IMR-90 (cell line): ENCODE measurements around the gene PRKAG2. TPM values are rescaled to one million over a fixed set of nuclear protein-coding genes. Genes with fewer than 3 reads are reported as not detected.

Experiments used
- ATAC-seq: fragments of 200-7000 bp; cut with Tn5 transposase; 2 replicates; pipeline ENCODE4 v1.9.1; 2020; ENCODE audit warnings: low read depth, mild to moderate bottlenecking, moderate library complexity
- BruUV-seq: library from RNA; stranded (reverse); fragments of 400-500 nt; replicated peaks from 2 replicates; lab custom pipeline; 2021; lab: Mats Ljungman, UMichigan
- CTCF ChIA-PET: fragments of 300-600 bp; formaldehyde crosslinking; extraction: SDS; loops from one replicate; lab custom pipeline; 2021; ENCODE audit warnings: antibody characterized with exemption; lab: Yijun Ruan, JAX
- POLR2A ChIA-PET: fragments of 300-600 bp; sonication (Branson Sonifier 250); formaldehyde crosslinking; loops from one replicate; lab custom pipeline; 2022; ENCODE audit warnings: antibody characterized with exemption; ENCODE audit not compliant: unreplicated experiment; lab: Charles Lee
- DNase-seq: peaks from one replicate; pipeline ENCODE4 v3.0.0; 2013
- H2AFZ ChIP-seq: replicated peaks from 2 replicates; pipeline ENCODE3; 2013; ENCODE audit warnings: low read length, mild to moderate bottlenecking; ENCODE audit not compliant: poor library complexity
- H2AK5ac ChIP-seq: 2 replicates; pipeline ENCODE4 v1.6.1; 2013; ENCODE audit warnings: low read depth, low read length, inconsistent platforms
- H2AK9ac ChIP-seq: replicated peaks from 2 replicates; pipeline ENCODE3; 2013; ENCODE audit warnings: mild to moderate bottlenecking, low read depth, low read length, moderate library complexity; ENCODE audit not compliant: poor library complexity
- H2BK120ac ChIP-seq: 2 replicates; pipeline ENCODE4 v1.6.1; 2013; ENCODE audit warnings: low read depth, low read length, inconsistent platforms
- H2BK15ac ChIP-seq: 3 replicates; pipeline ENCODE4 v1.6.1; 2013; ENCODE audit warnings: low read depth, low read length, inconsistent platforms
- H2BK20ac ChIP-seq: 2 replicates; pipeline ENCODE4 v1.6.1; 2013; ENCODE audit warnings: low read depth, mild to moderate bottlenecking, inconsistent platforms, low read length, moderate library complexity
- H2BK5ac ChIP-seq: 2 replicates; pipeline ENCODE4 v1.6.1; 2013; ENCODE audit warnings: mild to moderate bottlenecking, low read depth, low read length, inconsistent platforms; ENCODE audit not compliant: poor library complexity, severe bottlenecking
- H3K14ac ChIP-seq: replicated peaks from 2 replicates; pipeline ENCODE4 v1.6.1; 2013; ENCODE audit warnings: low read depth, low read length, inconsistent platforms
- H3K18ac ChIP-seq: 2 replicates; pipeline ENCODE4 v1.6.1; 2013; ENCODE audit warnings: low read depth, low read length, control low read depth
- H3K23ac ChIP-seq: 2 replicates; pipeline ENCODE4 v1.6.1; 2013; ENCODE audit warnings: low read depth, low read length, inconsistent platforms
- H3K27ac ChIP-seq: 2 replicates; pipeline ENCODE4 v1.5.1; 2013; ENCODE audit warnings: mild to moderate bottlenecking, control low read depth, low read length; ENCODE audit not compliant: insufficient read depth
- H3K27me3 ChIP-seq: 2 replicates; pipeline ENCODE4 v1.6.1; 2013; ENCODE audit warnings: low read length; ENCODE audit not compliant: control insufficient read depth, insufficient read depth
- H3K36me3 ChIP-seq: 2 replicates; pipeline ENCODE4 v1.6.1; 2013; ENCODE audit warnings: low read length, mixed read lengths; ENCODE audit not compliant: control insufficient read depth, insufficient read depth
- H3K4ac ChIP-seq: 2 replicates; pipeline ENCODE4 v1.6.1; 2013; ENCODE audit warnings: low read depth, low read length, inconsistent platforms
- H3K4me1 ChIP-seq: 2 replicates; pipeline ENCODE4 v1.6.1; 2013; ENCODE audit warnings: low read length, mixed read lengths; ENCODE audit not compliant: control insufficient read depth, insufficient read depth
- H3K4me2 ChIP-seq: 2 replicates; pipeline ENCODE4 v1.6.1; 2013; ENCODE audit warnings: low read depth, mild to moderate bottlenecking, control low read depth, low read length, moderate library complexity
- H3K4me3 ChIP-seq: 2 replicates; pipeline ENCODE4 v1.5.1; 2013; ENCODE audit warnings: low read depth, mild to moderate bottlenecking, control low read depth, low read length, moderate library complexity; ENCODE audit not compliant: insufficient read depth
- H3K56ac ChIP-seq: 2 replicates; pipeline ENCODE4 v1.6.1; 2013; ENCODE audit warnings: low read length, inconsistent platforms; ENCODE audit not compliant: insufficient read depth; ENCODE audit errors: extremely low read depth
- H3K79me1 ChIP-seq, 2 experiments: 2 replicates each; pipeline ENCODE4 v1.6.1; 2013; ENCODE audit warnings: low read length in 2 of 2, inconsistent platforms in 1 of 2, low read depth in 1 of 2
- H3K9ac ChIP-seq: 2 replicates; pipeline ENCODE4 v1.6.1; 2013; ENCODE audit warnings: low read depth, low read length, control low read depth
- H3K9me1 ChIP-seq: 2 replicates; pipeline ENCODE4 v1.6.1; 2013; ENCODE audit warnings: low read length, inconsistent platforms; ENCODE audit not compliant: insufficient read depth
- H3K9me3 ChIP-seq: 2 replicates; pipeline ENCODE4 v1.6.1; 2013; ENCODE audit warnings: low read length; ENCODE audit not compliant: control insufficient read depth, insufficient read depth
- H4K20me1 ChIP-seq: 2 replicates; pipeline ENCODE4 v1.6.1; 2013; ENCODE audit warnings: low read length, inconsistent platforms; ENCODE audit not compliant: insufficient read depth
- H4K5ac ChIP-seq: 2 replicates; pipeline ENCODE4 v1.6.1; 2013; ENCODE audit warnings: mild to moderate bottlenecking, low read depth, low read length, control low read depth
- H4K8ac ChIP-seq, 2 experiments: 2 replicates each; pipeline ENCODE4 v1.6.1; 2013; ENCODE audit warnings: low read depth in 2 of 2, low read length in 2 of 2, control low read depth in 1 of 2, inconsistent platforms in 1 of 2
- H4K91ac ChIP-seq: 2 replicates; pipeline ENCODE4 v1.6.1; 2013; ENCODE audit warnings: low read depth, low read length, inconsistent platforms; ENCODE audit not compliant: insufficient read depth
- BHLHE40 ChIP-seq: fragments of 150-350 bp; IDR thresholded peaks from 2 replicates; pipeline ENCODE4 v1.6.1; 2016; ENCODE audit warnings: mild to moderate bottlenecking, low read depth, low read length
- CEBPB ChIP-seq: IDR thresholded peaks from 2 replicates; pipeline ENCODE4 v1.6.1; 2012; ENCODE audit warnings: low read depth, low read length, improper control_type of control experiment
- CHD1 ChIP-seq: IDR thresholded peaks from 2 replicates; pipeline ENCODE4 v1.6.1; 2012; ENCODE audit warnings: low read depth, low read length, improper control_type of control experiment
- FOS ChIP-seq: fragments of 150-350 bp; IDR thresholded peaks from 2 replicates; pipeline ENCODE4 v1.6.1; 2016; ENCODE audit warnings: low read depth, low read length
- MAZ ChIP-seq: IDR thresholded peaks from 2 replicates; pipeline ENCODE4 v1.6.1; 2012; ENCODE audit warnings: low read depth, mild to moderate bottlenecking, low read length, improper control_type of control experiment, moderate library complexity, borderline replicate concordance
- RCOR1 ChIP-seq: IDR thresholded peaks from 2 replicates; pipeline ENCODE4 v1.6.1; 2012; ENCODE audit warnings: mild to moderate bottlenecking, low read length, improper control_type of control experiment; ENCODE audit not compliant: insufficient replicate concordance
- RFX5 ChIP-seq: IDR thresholded peaks from 2 replicates; pipeline ENCODE4 v1.8.0; 2012; ENCODE audit warnings: low read depth, mild to moderate bottlenecking, low read length, moderate library complexity
- USF2 ChIP-seq: fragments of 150-350 bp; IDR thresholded peaks from 2 replicates; pipeline ENCODE4 v1.6.1; 2017; ENCODE audit warnings: mild to moderate bottlenecking, antibody characterized with exemption, low read length, low read depth
- WGBS, 2 experiments: methylation state at CpG; one replicate each; pipeline versions ENCODE4 v1.1.5 to v1.1.7; 2013; ENCODE audit warnings: missing lambda C conversion rate in 2 of 2; ENCODE audit not compliant: insufficient read length in 1 of 2; ENCODE audit errors: extremely low coverage in 2 of 2; 5-methylcytosine and 5-hydroxymethylcytosine counted together
- dilution Hi-C: fragments of 300-500 bp; cut with HindIII; formaldehyde crosslinking; loops from one replicate; pipeline ENCODE4 v1.14.3; 2018; ENCODE audit warnings: low sequenced_read_pairs; ENCODE audit not compliant: unreplicated experiment
- in situ Hi-C: fragments of 300-500 bp; cut with MboI; formaldehyde crosslinking; loops from 3 replicates; pipeline ENCODE4 v1.14.3; 2019; ENCODE audit warnings: low sequenced_read_pairs, inconsistent platforms, mixed read lengths
- intact Hi-C: fragments of 100-400 bp; cut with micrococcal nuclease; formaldehyde crosslinking; loops from 2 replicates; pipeline ENCODE4 v1.10.0; 2022
- polyA plus RNA-seq, 3 experiments: library from polyadenylated mRNA; depleted of rRNA; stranded (reverse); fragments of >200 nt; gene quantifications; 2 replicates each; pipeline ENCODE4 v1.2.3, GENCODE V29; 2012; ENCODE audit warnings: low replicate concordance in 1 of 3
- total RNA-seq: library from RNA; depleted of rRNA; stranded (reverse); fragments of >200 nt; gene quantifications from 2 replicates; pipeline ENCODE4 v1.2.3, GENCODE V29; 2012

PRKAG2 gene
- total and polyA plus RNA-seq, 2 of the 4 experiments (the other 2 are of a cell fraction) = 15.4 to 21.6 TPM

- peak overlapping the region; percentile 35 for H3K23ac ChIP-seq
- peak overlapping the region; percentile 100 for H2AK5ac ChIP-seq
- CTCF ChIA-PET = no interaction called here
- peak overlapping the region; percentile 46 for H3K18ac ChIP-seq
- no peak overlapping the region for H3K4me3 ChIP-seq
- DNase-seq = peak; percentile 82
- H4K8ac ChIP-seq = peak overlapping the region; percentile 13 to 59
- H4K5ac ChIP-seq = peak overlapping the region; percentile 78
- no peak for ATAC-seq
- H3K79me1 ChIP-seq = peaks cover 0 to 9% of the 10 kb centered on the region in 2 experiments; a peak in 1 of 4 replicates
- peak; percentile 88 for TF ChIP-seq BHLHE40
- peak; percentile 96 for TF ChIP-seq USF2
- TF ChIP-seq FOS = peak; percentile 76
- TF ChIP-seq MAZ = no peak
- TF ChIP-seq CHD1 = no peak
- no peak for TF ChIP-seq RCOR1
- TF ChIP-seq CEBPB = peak; percentile 15; the same call in 1 of the 2 replicates
- no peak for TF ChIP-seq RFX5
- dilution Hi-C loops (no loop called here), in situ Hi-C loops (loop anchor here (25.0 kb wide), 2 partner anchors 294 to 394 kb away; no protein-coding TSS in a partner anchor), intact Hi-C loops (loop anchor here (5.0 kb wide), 1 partner anchor 444 kb away; no protein-coding TSS in a partner anchor)
- POLR2A ChIA-PET = no interaction called here
- no peaks in the 10 kb centered on the region for H3K36me3 ChIP-seq
- no peak overlapping the region for H3K56ac ChIP-seq
- no peaks in the 10 kb centered on the region for H3K27me3 ChIP-seq
- H2BK5ac ChIP-seq = peak overlapping the region; percentile 84
- no peaks in the 10 kb centered on the region; the same call in 1 of the 2 replicates for H4K20me1 ChIP-seq
- H3K9me1 ChIP-seq = peaks cover 22% of the 10 kb centered on the region
- H2AK9ac ChIP-seq = peak overlapping the region; percentile 85
- H2BK15ac ChIP-seq = peak overlapping the region; percentile 100
- H2BK20ac ChIP-seq = peak overlapping the region; percentile 99
- no TSS peak for BruUV-seq
- WGBS, 2 experiments = 67% methylated on average over 3 of the region's 19 CpGs; no CpG with 5 or more reads in 1 of the 2 experiments
- H3K4ac ChIP-seq = peak overlapping the region; percentile 95
- peak overlapping the region; percentile 55 for H3K27ac ChIP-seq
- H3K9ac ChIP-seq = no peak overlapping the region
- H2BK120ac ChIP-seq = peak overlapping the region; percentile 85
- peak overlapping the region; percentile 99 for H4K91ac ChIP-seq
- H3K9me3 ChIP-seq = no peaks in the 10 kb centered on the region
- H2AFZ ChIP-seq = peak overlapping the region; percentile 81
- H3K4me1 ChIP-seq = peaks cover 36% of the 10 kb centered on the region
- H3K4me2 ChIP-seq = no peak overlapping the region
- peak overlapping the region; percentile 87 for H3K14ac ChIP-seq
Measured at GRCh38 chr7:151756076-151756731, 120.7 kb downstream of the PRKAG2 start.
